ENCODE measurements around the gene KCNK15.

Gene KCNK15

DNA sequence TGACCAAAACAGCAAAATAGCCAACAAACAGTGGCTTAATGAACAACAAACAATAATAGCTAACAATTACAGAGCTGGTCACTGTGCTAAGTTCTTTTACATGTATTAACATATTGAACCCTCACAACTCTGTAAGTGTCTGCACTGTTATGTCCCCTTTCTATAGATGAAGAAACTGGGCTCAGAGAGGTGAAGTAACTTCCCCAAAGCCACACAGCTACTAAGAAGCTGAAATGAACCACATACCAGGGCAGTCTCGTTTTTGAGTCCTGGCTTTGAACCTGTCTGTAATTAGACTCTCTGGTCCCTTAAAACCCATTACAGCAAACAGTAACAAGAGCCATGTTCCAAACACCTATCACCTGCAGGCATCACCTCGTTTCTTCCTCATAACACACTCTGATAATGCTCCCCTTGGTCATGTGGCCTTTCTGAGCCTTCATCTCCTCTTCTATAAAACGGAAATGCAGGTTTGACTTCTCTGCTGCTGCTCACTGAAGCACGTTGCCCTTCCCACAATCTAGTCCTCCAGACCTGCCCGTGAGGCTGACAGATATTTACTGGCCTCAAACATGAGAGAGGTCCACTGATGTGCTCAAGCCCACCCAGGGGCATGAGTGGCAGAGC, 23.3 kb downstream of the KCNK15 start:
- Mint-ChIP-seq H3K4me3 (no peak overlapping the region), H3K9me3 (no peaks in the 10 kb centered on the region), H3K27me3 (peaks cover 23 to 35% of the 10 kb centered on the region in 2 donors), H3K4me1 (peaks cover 6 to 9% of the 10 kb centered on the region in 2 donors), H3K27ac (no peak overlapping the region), H3K36me3 (no peaks in the 10 kb centered on the region)
- ATAC-seq (replicated peaks), result peak in 1 of 2 donors; percentile 33
- DNase-seq, result no peak

GRCh38 chr20:44769481-44769863, 23.8 kb downstream of the KCNK15 start:
- no peaks in the 10 kb centered on the region for H3K36me3 Mint-ChIP-seq
- peaks cover 20 to 30% of the 10 kb centered on the region in 2 donors for H3K27me3 Mint-ChIP-seq
- no peak for ATAC-seq (replicated peaks)
- DNase-seq, result no peak
- no peak overlapping the region for H3K4me3 Mint-ChIP-seq
- H3K27ac Mint-ChIP-seq, result no peak overlapping the region
- H3K4me1 Mint-ChIP-seq, result peaks cover 6 to 9% of the 10 kb centered on the region in 2 donors
- no peaks in the 10 kb centered on the region for H3K9me3 Mint-ChIP-seq

- Mint-ChIP-seq H3K9me3 (no peaks in the 10 kb centered on the region), H3K36me3 (no peaks in the 10 kb centered on the region), H3K4me3 (no peak overlapping the region), H3K27ac (no peak overlapping the region), H3K4me1 (peaks cover 6 to 9% of the 10 kb centered on the region in 2 donors), H3K27me3 (peaks cover 17 to 23% of the 10 kb centered on the region in 2 donors)
- ATAC-seq (replicated peaks) (no peak), DNase-seq (no peak)
Measured at GRCh38 chr20:44770484-44771171, 25.0 kb downstream of the KCNK15 start.

DNA sequence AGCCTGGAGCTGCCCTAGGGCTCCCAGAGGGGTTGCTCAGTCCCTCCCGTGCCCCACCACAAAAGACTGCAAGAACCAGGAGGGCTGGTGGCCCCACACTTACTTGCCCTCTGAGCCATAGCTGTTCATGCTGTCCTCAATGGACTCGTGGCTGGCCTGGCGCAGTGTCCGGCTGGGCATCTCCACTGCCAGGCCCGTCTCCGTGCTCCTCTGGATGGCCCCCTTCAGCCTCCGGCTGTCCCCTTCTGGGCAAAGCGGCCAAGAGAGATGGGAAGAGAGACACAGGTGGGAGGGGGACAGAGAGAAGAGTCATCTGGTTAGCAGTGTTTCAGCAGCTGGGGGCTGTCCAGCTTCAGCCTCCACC, 25.5 kb downstream of the KCNK15 start:
- Mint-ChIP-seq H3K36me3 (no peaks in the 10 kb centered on the region), H3K27me3 (peaks cover 13 to 22% of the 10 kb centered on the region in 2 donors), H3K4me3 (no peak overlapping the region), H3K27ac (no peak overlapping the region), H3K9me3 (no peaks in the 10 kb centered on the region), H3K4me1 (peaks cover 6 to 9% of the 10 kb centered on the region in 2 donors)
- ATAC-seq (replicated peaks) (no peak), DNase-seq (no peak)

DNA sequence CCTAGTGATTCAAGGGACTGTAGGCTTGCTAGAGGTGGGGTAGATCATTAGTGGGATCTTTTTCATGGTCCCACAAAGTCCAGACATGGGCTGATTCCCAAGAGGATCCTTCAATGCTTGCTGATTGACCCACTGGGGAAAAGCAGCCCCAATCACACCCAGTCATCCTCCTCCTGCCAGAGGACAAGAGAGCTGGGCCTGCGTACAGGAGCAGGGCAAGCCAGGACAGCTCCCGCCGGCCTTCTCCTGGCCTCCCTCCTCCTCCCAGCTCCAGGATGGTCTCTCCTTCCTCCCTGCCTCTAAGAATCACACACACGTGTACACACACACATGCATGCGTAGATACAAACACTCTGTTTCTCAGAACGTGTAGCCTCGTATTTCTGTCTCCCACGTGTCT, 27.0 kb downstream of the KCNK15 start:
- no peak for DNase-seq
- H3K36me3 Mint-ChIP-seq, result no peaks in the 10 kb centered on the region
- H3K27me3 Mint-ChIP-seq, result peaks cover 12 to 28% of the 10 kb centered on the region in 2 donors
- H3K4me3 Mint-ChIP-seq, result no peak overlapping the region
- H3K4me1 Mint-ChIP-seq, result peaks cover 6 to 9% of the 10 kb centered on the region in 2 donors
- H3K27ac Mint-ChIP-seq, result no peak overlapping the region
- no peaks in the 10 kb centered on the region for H3K9me3 Mint-ChIP-seq
- ATAC-seq (replicated peaks), result no peak

DNA sequence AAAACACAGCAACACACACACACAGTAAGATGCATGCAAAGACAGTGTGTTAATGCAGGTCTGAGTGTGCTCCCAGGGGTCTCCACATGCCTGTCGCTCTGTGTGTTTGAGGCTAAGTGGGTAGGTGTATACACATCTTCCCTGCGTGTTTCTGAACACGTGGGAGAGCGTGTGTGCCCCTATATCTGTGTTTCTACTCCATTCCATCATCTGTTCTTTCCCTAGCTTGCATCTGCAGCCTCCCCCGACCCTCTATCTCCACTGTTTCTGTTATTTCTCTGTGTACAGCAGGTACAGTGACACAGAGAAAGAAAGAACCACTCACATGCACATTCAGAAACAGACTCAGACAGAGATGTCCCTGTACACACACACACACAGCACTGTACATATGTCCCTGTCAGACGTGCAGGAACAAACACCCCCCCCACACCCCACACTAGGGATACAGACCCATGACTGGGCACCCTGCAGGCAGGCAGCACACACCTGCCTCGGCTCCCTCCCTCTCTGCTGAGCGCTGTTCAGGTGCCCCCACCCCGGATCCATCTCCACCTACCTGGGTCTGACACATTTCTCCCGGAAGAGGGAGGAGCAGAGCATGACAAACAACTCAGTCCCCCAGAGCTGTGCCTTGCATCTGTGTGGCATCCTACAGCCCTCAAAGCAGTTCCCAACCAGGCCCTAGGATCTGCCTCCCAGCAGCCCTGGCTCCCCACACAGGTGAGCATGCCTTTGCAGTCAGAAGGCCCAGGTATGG, 27.6 kb downstream of the KCNK15 start:
- Mint-ChIP-seq H3K36me3 (no peaks in the 10 kb centered on the region), H3K4me3 (no peak overlapping the region), H3K27me3 (peaks cover 12 to 28% of the 10 kb centered on the region in 2 donors), H3K27ac (no peak overlapping the region), H3K9me3 (no peaks in the 10 kb centered on the region), H3K4me1 (peaks cover 6 to 9% of the 10 kb centered on the region in 2 donors)
- no peak for DNase-seq
- ATAC-seq (replicated peaks), result no peak

GRCh38 chr20:44776980-44777379, 31.3 kb downstream of the KCNK15 start:
- DNase-seq, result no peak
- no peaks in the 10 kb centered on the region for H3K4me1 Mint-ChIP-seq
- no peak for ATAC-seq (replicated peaks)
- H3K27ac Mint-ChIP-seq, result no peak overlapping the region
- H3K27me3 Mint-ChIP-seq, result peaks cover 13 to 22% of the 10 kb centered on the region in 2 donors
- no peaks in the 10 kb centered on the region for H3K36me3 Mint-ChIP-seq
- peaks cover 0 to 1% of the 10 kb centered on the region in 2 donors for H3K9me3 Mint-ChIP-seq
- no peak overlapping the region for H3K4me3 Mint-ChIP-seq

DNA sequence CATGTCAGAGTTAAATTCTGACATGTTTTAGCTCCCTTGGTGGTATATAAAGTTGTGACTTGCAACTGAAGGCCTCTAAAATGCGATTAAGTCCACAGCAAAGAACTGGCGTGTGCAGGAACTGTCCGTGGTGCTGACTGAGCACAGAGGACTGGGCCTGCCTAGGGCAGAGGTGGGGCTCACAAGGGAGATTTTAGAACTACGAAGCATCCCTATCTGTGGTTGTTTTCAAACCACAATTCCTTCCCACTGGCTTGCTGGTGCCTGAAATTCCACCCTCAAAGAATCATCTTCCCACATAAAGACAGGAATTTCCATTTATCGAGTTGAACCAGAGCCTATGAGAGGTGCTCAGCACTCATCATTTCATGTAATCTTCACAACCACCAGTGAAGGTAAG, 34.6 kb downstream of the KCNK15 start:
- Mint-ChIP-seq H3K4me3 (no peak overlapping the region), H3K27me3 (peaks cover 19 to 23% of the 10 kb centered on the region in 2 donors), H3K4me1 (no peaks in the 10 kb centered on the region), H3K36me3 (no peaks in the 10 kb centered on the region), H3K9me3 (peaks cover 0 to 1% of the 10 kb centered on the region in 2 donors), H3K27ac (no peak overlapping the region)
- ATAC-seq (replicated peaks) (no peak), DNase-seq (no peak)

DNA sequence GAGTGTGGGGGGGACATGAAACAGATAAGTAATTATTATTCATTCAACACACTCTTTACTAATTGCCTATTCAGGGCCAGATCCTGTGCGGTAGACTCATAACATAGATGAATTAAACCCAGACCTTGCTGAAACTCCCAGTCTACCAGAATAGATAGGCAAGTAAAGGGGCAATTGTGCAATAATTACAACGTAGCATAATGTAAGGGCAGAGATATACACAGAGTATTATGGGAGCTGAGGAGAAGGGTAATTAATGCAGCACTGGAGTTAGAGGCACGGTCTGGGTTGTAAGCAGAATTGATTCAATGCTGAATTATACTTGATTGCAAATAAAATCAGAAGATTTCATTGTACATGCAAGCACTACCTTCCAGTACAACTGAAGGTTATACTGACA, 35.5 kb downstream of the KCNK15 start:
- Mint-ChIP-seq H3K4me3 (no peak overlapping the region), H3K4me1 (no peaks in the 10 kb centered on the region), H3K36me3 (no peaks in the 10 kb centered on the region), H3K27me3 (peaks cover 18 to 23% of the 10 kb centered on the region in 2 donors), H3K27ac (no peak overlapping the region), H3K9me3 (peaks cover 0 to 1% of the 10 kb centered on the region in 2 donors)
- ATAC-seq (replicated peaks), result no peak
- DNase-seq, result no peak

DNA sequence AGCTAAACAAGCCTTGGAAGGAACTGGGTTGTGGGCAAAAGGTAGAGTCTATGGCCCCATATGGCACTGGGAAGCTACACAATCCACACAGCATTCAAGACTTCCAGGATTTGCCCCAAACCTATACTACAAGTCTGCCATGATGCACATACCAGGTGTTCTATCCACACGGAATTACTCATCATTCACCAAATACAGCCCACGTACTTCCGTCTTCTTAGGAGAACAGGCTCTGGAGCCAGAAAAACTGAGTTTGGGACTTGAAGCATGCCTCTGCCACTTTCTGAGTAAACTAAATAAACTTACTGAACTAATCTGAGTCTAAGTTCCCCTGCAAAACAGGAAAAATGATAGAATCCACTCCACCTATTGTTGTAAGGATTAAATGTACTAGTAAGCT, 36.1 kb downstream of the KCNK15 start:
- Mint-ChIP-seq H3K4me1 (no peaks in the 10 kb centered on the region), H3K36me3 (no peaks in the 10 kb centered on the region), H3K27me3 (peaks cover 20 to 23% of the 10 kb centered on the region in 2 donors), H3K27ac (no peak overlapping the region), H3K4me3 (no peak overlapping the region), H3K9me3 (peaks cover 0 to 1% of the 10 kb centered on the region in 2 donors)
- DNase-seq (no peak), ATAC-seq (replicated peaks) (no peak)

GRCh38 chr20:44784688-44785087, 39.0 kb downstream of the KCNK15 start:
- peaks cover 0 to 1% of the 10 kb centered on the region in 2 donors for H3K9me3 Mint-ChIP-seq
- no peaks in the 10 kb centered on the region for H3K4me1 Mint-ChIP-seq
- H3K36me3 Mint-ChIP-seq, result no peaks in the 10 kb centered on the region
- H3K27me3 Mint-ChIP-seq, result peaks cover 24 to 25% of the 10 kb centered on the region in 2 donors
- H3K4me3 Mint-ChIP-seq, result no peak overlapping the region
- no peak overlapping the region for H3K27ac Mint-ChIP-seq
- ATAC-seq (replicated peaks) (no peak), DNase-seq (no peak)

- no peak overlapping the region for H3K27ac Mint-ChIP-seq
- ATAC-seq (replicated peaks) (no peak), DNase-seq (no peak)
- peaks cover 0 to 1% of the 10 kb centered on the region in 2 donors for H3K9me3 Mint-ChIP-seq
- H3K4me1 Mint-ChIP-seq, result no peaks in the 10 kb centered on the region
- no peak overlapping the region for H3K4me3 Mint-ChIP-seq
- H3K27me3 Mint-ChIP-seq, result peaks cover 23 to 30% of the 10 kb centered on the region in 2 donors
- no peaks in the 10 kb centered on the region for H3K36me3 Mint-ChIP-seq
Measured at GRCh38 chr20:44785768-44786167, 40.1 kb downstream of the KCNK15 start.

DNA sequence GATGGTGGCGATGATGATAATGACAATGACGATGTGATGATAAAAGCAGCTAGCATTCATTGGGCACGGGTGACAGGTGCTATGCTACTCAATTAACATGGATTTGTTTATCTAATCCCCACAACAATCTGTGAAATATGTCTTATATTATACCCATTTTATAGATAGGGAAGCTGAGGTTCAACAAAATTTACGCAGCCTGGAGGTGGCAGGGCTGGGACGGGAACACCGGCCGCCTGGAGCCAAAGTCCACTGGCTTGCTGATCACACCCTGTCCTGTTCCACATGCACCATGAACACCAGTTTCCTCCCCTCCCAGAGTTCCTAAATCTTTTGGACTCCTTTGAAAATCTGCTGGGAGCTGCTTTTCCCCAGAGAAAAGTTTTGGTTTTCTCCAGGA, 41.6 kb downstream of the KCNK15 start:
- Mint-ChIP-seq H3K4me3 (no peak overlapping the region), H3K27ac (no peak overlapping the region), H3K27me3 (peaks cover 19 to 25% of the 10 kb centered on the region in 2 donors), H3K4me1 (no peaks in the 10 kb centered on the region), H3K9me3 (no peaks in the 10 kb centered on the region), H3K36me3 (no peaks in the 10 kb centered on the region)
- ATAC-seq (replicated peaks) (no peak), DNase-seq (no peak)

- H3K4me1 Mint-ChIP-seq, result no peaks in the 10 kb centered on the region
- no peak for ATAC-seq (replicated peaks)
Measured at GRCh38 chr20:44788706-44789456, 43.2 kb downstream of the KCNK15 start.

More at GRCh38 chr20:44788706-44789456, 43.2 kb downstream of the KCNK15 start:
- Mint-ChIP-seq H3K36me3 (no peaks in the 10 kb centered on the region), H3K27me3 (peaks cover 19 to 25% of the 10 kb centered on the region in 2 donors), H3K4me3 (no peak overlapping the region), H3K27ac (no peak overlapping the region), H3K9me3 (no peaks in the 10 kb centered on the region)
- no peak for DNase-seq
